Vagina (tissue), 2 donors: ENCODE data around the gene ADGRF5.
A peak's percentile ranks its signal among the peaks of the same experiment; 100 is the strongest.
"Not testable (repeated sequence)": the region's sequence is repeated elsewhere in the genome, so short reads cannot be mapped to it uniquely, and the experiment has no call there.

Source experiments
- CTCF ChIP-seq, 3 experiments: fragments of 450-650 bp in 2 of 3; fragments of 200-600 bp in 1 of 3; sonication (generic) in 1 of 3; IDR thresholded peaks; one replicate each; pipeline ENCODE4 v1.5.1; 2017 to 2019; ENCODE audit warnings: antibody characterized with exemption in 3 of 3, mild to moderate bottlenecking in 2 of 3, moderate library complexity in 2 of 3
- POLR2A ChIP-seq, 2 donors: fragments of 450-650 bp; IDR thresholded peaks; one replicate each; pipeline ENCODE4 v1.6.1; 2017; ENCODE audit warnings: antibody characterized with exemption in 2 of 2, mild to moderate bottlenecking in 2 of 2, moderate library complexity in 2 of 2
- POLR2AphosphoS5 ChIP-seq, 2 donors: sonication (generic); formaldehyde crosslinking; IDR thresholded peaks; one replicate each; pipeline ENCODE4 v1.9.0; 2017; ENCODE audit warnings: antibody characterized with exemption in 2 of 2, mild to moderate bottlenecking in 2 of 2, low read depth in 1 of 2; ENCODE audit not compliant: insufficient read depth in 1 of 2

GRCh38 chr6:46855966-46856365 lies 65.8 kb downstream of the ADGRF5 start:
- TF ChIP-seq CTCF (IDR thresholded peaks at IDR 0.05) = peak in 2 of 3 experiments; percentile 26 to 31
- not testable (repeated sequence) for TF ChIP-seq POLR2A (IDR thresholded peaks at IDR 0.05); POLR2AphosphoS5 (IDR thresholded peaks at IDR 0.05; ENCODE audit: insufficient read depth in 1 of 2, low read depth in 1 of 2)
